Iris pigment epithelial cell (primary cell): Measurements from ENCODE around the gene TSPAN4.

Source experiments
- DNase-seq: peaks from one replicate; pipeline ENCODE4 v3.0.0-alpha.2; 2011; ENCODE audit warnings: low read depth

TSPAN4 gene

DNA sequence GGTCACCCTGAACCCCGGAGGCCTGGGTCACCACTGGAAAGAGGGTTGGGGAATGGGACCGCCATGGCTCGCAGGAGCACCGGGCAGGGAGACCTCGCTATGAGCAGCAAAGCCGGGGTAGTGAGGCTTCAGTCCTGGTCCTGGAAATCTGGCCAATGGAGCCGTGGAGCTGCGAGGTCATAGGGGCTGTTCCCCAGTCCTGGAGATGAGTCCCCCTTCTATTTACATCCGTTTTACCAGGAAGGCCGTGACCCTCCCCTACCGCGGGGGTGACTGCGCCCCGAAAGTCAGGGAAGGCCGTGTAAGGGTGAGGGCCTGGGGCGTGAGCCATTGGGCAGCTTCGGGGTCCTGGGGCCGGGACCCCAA is 38.1 kb upstream of the TSPAN4 start:
- no peak for DNase-seq

DNA sequence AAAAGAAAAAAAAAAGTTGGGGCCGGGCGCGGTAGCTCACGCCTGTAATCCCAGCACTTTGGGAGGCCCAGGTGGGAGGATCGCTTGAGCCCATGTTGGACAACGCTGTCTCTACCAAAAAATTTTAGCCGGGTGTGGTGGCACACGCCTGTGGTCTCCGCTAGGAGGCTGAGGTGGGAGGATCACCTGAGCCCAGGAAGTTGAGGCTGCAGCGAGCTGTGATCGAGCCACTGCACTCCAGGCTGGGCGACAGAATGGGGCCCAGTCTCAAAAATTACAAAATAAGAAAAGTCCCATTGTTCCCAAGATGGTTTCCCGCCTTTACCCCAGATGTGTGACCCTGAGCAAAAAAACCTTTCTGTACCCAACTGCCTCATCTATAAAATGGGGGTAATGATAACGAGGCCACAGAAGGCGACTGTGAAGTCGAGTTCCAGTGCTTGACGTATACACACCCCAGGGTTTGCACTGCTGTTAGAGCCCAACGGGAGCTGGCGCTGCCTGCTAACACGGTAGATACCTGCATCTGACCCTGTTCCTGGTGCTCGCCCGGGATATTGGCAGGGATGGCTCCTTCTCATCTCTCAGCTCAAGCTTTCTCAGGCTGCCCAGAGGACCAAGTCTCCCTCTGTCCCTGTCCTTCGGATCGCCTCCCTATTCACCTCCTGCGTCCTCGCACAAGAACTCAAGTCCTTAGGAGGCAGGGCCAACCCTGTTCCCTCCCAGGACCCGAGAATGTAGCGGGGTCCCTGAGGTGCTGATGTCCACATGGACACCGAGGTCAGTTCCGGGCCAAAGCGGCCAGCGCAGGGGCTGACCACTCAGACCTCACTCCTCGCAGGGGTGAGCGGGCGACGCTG is 34.0 kb upstream of the TSPAN4 start:
- no peak for DNase-seq

DNA sequence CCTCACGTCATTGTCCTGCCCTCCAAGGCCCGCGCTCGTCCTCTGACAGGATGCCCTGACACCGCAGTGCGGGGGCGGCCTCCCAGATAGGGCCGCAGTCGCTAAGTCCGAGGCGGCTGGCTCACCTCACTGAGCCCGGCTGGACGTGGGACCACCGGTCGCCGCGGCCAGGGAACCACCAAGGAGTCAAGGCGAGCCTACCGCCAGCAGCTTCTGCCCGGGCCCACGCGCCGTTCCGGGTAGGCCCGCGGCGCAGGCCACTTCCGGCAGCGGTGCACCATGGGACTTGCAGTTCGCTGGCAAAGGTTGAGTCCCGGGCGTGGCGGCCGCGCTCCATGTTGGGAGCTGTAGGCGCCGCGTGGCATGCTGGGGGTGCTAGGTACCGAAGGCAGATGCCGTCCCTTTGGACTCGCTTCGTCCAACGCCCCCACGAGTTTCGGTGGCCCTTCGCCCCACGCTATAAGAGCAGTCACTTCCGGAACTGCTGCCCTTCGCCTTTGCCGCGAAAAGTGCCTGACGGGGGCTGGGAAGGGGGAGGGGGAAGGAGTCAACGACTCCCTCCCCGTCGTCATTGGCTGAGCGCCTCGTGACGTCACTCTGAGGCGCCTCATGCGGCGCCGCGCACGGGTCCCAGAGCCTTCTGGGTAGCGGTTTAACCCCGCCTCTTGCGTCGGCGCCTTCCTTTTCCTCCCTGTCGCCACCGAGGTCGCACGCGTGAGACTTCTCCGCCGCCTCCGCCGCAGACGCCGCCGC is 33.2 kb upstream of the TSPAN4 start, which contains the start of gene RPLP2:
RPLP2 (plus strand) TSS at position 681 of the 753 bp plus-strand sequence. CDS start 268 bp downstream, outside the sequence.
- peak; percentile 97 for DNase-seq

DNA sequence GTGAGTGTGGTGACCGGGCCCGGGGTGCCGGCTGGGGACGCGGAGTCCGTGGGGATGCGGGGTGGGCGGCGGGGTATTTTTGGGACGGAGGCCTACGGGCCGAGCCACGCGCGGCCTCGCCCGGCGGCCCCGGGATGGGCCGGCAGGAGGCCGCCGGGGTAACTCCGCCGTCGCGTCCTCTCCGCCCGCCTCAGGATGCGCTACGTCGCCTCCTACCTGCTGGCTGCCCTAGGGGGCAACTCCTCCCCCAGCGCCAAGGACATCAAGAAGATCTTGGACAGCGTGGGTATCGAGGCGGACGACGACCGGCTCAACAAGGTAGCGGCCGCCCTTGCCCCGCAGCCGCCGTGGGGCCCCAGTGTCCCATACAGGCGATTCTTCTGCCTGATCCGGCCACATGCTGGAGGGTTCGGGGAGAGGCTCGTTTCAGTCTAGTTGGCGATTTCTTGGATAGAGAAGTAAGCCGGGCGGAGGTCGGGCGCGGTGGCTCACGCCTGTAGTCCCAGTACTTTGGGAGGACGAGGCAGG is 32.5 kb upstream of the TSPAN4 start:
- DNase-seq, result no peak

DNA sequence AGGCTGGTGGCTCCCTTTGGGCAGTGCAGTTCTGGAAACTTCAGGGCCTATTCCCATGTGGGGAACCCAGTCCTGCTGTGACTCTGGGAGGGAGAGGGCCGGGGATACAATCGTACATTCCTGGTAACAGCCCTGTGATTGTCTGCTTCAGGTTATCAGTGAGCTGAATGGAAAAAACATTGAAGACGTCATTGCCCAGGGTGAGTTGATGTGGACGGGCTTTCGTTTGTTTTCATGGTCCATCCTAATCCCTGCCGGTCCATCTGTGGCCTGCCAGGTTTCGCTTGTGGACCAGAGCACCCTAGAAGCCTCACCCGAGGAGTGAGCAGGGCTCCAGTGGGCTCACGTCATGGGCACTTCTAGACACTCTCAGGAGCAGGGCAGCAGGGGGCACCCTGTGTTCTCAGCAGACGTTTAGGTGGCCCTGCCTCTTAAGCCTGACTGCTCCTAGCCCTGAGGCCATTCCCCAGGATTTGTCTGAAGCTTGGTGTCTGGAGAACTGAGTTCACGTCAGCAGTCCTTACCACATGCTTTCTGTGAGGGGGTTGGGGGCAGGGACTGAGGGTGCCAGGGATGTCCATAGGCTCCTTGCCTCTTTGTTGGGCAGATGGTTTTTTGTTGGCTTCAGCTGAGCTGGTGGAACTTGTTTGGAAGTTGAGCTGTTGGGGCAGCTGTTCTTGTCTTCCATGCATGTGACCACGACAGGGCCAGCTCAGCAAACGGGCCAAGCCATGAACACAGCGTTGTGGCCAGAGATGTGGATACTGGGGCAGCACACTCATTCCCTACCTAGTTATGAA is 31.0 kb upstream of the TSPAN4 start:
- DNase-seq, result no peak

DNA sequence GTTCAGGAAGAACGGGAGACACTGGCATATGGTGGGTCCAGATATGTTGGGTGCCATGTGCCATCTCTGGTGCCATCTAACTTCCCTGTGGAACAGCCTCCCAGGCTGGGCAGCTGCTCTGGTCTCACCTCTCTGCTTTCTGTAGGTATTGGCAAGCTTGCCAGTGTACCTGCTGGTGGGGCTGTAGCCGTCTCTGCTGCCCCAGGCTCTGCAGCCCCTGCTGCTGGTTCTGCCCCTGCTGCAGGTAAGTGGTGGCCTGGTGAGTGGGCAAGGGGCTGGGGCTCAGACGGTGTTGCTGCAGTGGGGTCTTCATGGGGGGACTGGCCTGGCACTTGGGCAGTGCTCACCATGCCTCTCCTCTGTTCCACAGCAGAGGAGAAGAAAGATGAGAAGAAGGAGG is 30.3 kb upstream of the TSPAN4 start:
- DNase-seq, result no peak

DNA sequence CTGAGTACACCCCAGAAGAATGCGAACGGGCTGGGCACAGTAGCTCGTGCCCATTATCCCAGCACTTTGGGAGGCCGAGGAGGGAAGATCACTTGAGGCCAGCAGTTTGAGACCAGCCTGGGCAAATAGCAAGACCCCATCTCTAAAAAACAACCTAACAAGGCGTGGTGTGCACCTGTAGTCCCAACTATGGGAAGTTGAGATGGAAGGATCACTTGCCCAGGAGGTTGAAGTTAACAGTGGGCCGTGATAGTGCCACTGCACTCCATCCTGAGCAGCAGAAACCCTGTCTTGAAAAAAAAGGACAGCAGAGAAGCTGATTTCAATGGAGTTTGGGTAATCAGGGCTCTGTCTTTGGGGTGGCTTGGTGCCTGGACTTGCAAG is 29.6 kb upstream of the TSPAN4 start:
- no peak for DNase-seq

DNA sequence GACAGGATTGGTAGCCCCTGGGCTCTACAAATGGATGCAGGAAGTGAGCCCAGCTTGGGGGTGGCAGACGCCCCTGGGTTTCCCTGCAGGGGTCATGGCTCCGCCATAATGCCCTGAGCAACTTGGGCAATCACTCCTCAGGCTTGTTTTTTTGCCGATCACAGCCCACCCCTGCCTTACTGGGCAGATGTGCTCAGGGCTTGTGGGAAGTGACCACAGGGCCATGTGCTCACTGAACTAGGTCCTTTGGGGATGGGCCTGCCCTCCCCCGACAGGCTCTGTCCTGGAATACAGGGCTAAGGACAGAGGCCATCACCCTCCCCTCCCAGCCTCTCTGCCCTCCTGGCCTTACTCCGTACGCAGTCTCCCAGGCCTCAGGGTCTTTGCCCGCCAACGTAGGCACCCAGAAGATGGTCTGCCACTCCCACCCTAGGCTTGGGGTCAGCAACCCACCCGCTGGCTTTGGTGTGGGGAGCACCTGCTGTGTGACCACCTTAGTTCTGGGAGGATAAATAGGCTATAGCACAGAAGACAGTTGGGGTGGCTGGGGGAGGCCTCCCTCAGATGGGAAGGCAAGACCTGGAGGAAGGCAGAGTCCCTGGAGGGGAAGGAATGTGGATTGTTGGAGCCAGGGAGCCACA is 29.1 kb upstream of the TSPAN4 start:
- no peak for DNase-seq

DNA sequence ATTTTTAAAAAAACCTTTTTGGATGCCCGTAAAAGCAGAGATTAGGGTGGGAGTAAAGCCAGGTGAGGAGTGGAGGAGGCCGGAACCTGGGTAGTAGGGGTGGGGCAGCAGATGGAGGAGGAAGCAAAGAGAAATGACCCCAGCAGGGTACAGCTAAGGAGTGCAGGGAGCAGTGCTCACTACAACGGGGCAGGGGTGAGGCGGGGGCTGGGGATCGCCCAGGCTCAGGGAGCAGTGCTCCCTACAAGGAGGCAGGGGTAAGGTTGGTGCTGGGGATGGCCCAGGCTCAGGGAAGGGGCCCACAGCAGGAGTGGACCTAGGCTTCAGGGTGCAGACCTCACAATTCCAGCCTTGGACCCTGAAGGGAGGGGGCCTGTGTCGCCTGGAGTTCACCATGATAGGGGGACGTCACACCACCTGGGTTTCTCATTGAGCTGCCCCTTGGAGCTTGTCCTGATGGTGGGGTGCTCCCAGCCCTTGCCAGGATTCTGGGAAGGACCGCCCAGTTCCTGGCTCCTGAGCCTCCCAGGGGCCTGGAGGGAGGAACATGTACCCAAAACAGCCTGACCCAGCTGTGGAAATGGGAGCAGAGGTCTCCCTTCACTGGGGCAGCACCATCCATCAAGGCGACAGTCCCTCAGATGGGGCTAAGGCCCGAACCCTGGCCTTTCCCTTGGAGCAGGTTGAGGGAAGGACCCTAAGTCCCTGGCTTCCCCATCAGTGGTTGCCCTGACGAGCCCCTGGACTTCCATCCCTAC is 26.8 kb upstream of the TSPAN4 start:
- no peak for DNase-seq

DNA sequence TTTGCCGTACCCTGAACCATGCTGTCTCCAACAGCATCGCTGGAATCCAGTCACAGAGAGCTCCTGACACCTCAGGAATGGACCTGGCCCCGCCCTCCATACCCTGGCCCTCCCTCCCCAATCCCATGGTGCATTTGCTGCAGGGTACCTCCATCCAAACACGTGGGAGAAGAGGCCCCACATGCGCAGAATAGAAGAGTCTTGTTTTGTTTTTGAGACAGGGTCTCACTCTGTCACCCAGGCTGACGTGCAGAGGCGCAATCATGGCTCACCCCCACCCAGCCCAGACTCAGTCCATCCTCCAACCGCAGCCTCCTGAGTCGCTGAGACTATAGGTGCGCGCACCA is 26.2 kb upstream of the TSPAN4 start:
- no peak for DNase-seq

DNA sequence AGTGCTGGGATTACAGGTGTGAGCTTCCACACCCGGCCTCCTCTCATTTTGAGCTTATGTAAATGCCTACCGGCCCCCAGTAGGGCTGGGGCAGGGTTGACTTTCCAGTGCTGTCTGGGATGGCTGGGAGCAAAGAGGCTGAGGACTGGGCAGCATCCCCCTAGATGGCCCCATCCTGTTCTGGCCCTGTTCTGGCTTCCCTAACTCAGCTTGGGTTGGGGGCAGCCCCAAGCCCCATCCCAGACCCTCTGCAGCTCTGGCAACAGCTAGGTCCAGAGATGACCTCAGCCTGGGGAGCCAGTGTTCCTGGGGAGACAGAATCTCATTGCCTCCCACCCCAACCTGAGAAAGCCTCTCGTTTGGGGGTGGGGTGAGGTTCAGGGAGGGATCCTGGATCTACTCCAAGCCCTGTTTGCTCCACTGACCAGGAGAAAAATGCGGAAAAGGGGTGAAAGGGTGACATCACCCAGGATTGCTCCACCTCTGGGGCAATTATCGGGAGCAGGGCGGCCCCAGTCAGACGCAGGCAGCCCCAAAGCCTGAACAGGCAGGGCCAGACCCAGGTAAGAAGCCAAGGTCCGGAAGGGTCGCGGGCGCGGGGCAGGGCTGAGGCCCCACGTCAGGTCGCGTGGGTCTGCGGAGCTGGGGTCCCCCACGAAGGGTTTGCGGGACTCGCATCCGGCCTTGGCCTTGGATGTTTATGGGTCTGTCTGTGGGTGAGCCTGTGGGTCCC is 24.1 kb upstream of the TSPAN4 start, which contains the start of gene PNPLA2:
PNPLA2 (plus strand) TSS at position 519 of the 733 bp plus-strand sequence. CDS start 805 bp downstream, outside the sequence.
- no peak for DNase-seq

DNA sequence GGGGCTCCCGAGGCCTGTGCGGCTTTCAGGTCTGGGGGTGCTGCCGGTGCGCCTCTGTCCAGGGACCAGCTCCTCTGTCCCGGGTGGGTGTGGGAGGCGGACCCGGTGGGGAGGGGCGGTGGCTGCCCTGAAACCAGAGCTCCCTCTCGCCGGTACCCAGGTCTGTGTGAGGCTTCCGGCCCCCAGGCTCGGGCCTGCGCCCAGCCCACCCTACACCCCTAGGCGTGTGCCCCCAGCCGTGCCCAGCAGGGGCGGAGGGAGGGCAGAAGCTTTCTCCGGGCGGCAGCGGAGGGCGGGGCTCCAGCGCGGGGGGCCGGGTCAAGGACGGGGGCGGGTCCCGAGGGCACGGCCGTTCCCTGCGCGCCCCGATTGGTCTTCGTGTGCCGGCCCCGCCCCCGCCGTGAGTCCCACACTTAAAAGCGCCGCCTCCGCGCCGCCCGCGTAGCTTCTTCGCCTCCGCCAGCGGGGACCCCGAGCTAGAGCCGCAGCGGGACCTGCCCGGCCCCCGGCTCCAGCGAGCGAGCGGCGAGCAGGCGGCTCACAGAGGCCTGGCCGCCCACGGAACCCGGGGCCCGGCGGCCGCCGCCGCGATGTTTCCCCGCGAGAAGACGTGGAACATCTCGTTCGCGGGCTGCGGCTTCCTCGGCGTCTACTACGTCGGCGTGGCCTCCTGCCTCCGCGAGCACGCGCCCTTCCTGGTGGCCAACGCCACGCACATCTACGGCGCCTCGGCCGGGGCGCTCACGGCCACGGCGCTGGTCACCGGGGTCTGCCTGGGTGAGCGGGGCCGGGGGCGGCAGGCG is 23.3 kb upstream of the TSPAN4 start:
- DNase-seq, result peak; percentile 81

DNA sequence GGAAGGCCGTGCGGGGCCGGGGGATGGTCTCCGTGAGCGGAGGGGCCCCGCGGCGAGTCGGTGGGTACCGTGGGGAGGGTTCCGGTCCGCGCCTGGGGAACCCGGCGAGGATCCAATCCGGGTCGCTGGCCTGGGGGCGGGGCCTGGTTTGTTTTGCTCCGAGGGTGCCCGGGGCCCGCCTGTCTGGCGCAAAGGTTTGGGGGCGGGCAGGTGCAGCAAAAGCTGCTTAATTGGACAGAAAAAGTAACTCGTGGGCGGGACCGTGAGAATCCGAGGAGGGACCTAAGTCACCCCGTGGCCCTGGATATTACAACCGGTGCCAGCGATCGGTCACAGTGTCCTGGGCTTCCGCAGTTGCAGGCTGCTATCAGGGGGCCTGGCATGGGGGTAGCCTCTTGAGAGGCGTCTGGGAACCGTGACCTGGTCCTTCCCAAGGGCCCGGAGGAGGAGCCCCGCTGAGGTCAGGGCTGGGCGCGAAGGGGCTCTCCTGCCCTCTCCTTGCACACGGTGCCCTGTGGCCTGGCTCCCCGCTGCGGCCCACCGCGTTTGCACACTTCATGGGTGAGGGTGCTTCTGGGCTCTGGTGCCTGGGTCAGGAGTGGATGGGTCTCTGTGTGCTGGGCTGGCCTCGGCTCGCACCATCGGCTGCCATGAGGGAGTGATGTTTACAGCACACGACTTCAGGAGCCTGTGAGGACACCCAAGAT is 22.6 kb upstream of the TSPAN4 start:
- DNase-seq, result peak; percentile 65

DNA sequence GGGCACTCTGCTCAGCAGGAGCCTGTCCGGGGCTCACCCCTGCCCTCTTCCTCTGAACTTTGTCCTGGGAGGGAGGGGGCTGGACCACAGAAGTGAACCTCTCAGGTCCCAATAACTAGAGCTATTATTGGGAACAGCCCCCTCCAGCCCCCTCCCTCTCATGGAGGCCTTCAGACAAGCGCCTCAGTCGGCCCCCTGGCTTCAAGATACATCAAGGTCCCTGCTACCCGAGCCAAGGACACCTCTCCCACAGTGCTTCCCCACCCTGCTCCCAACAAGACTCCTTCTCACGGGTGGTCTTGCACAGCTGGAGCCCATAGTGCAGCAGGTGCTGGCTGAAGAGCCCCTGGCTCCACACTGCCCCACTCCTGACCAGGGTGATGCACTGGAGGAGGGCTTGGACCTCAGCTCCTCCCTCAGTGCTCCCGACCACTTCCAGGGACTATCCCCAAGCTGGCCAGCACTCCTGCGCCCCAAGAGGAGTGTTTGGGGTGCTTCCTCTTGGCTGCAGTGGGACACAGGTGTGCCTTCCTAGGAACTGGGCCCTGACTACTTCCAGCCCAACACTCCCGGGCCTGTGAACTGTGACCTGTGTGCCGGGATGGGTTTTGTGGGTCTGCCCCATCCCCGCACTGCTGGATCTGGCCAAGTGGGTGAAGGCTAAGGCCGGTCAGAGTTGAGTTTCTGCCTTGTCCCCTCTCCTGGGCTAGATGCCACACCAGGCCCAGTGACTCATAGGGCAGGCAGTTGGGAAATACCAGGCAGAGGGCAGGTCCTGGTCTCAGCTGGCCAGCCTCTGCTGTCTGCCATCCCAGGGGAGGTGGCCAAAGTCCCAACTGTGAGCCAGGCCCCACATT is 21.8 kb upstream of the TSPAN4 start:
- no peak for DNase-seq

DNA sequence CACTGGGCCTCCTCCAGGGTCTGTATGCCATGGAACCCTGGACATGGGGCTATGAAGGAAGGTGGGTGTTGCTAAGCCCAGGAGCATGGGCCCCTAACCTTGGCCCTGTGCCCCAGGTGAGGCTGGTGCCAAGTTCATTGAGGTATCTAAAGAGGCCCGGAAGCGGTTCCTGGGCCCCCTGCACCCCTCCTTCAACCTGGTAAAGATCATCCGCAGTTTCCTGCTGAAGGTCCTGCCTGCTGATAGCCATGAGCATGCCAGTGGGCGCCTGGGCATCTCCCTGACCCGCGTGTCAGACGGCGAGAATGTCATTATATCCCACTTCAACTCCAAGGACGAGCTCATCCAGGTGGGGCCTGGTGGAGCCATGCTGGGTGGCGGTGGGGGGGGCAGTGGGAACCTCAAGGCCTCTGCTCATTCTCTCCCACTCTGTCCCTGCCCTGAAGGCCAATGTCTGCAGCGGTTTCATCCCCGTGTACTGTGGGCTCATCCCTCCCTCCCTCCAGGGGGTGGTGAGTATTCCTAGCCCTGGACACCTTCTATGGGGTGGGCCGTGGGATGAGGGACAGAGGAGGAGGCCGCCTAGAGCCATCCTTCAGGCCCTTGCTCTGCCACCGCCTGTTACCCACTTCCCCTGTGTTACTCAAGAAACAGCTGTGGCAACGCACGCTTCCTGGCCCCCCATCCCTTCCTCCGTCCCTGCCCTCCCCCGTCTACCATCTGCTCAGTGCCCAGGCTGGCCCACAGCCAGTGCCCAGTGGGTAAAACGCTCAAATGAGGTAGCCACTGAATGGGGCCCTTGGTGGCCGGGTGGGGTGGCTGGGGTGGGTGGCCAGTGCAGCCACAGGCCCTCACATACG is 20.9 kb upstream of the TSPAN4 start:
- DNase-seq, result no peak

DNA sequence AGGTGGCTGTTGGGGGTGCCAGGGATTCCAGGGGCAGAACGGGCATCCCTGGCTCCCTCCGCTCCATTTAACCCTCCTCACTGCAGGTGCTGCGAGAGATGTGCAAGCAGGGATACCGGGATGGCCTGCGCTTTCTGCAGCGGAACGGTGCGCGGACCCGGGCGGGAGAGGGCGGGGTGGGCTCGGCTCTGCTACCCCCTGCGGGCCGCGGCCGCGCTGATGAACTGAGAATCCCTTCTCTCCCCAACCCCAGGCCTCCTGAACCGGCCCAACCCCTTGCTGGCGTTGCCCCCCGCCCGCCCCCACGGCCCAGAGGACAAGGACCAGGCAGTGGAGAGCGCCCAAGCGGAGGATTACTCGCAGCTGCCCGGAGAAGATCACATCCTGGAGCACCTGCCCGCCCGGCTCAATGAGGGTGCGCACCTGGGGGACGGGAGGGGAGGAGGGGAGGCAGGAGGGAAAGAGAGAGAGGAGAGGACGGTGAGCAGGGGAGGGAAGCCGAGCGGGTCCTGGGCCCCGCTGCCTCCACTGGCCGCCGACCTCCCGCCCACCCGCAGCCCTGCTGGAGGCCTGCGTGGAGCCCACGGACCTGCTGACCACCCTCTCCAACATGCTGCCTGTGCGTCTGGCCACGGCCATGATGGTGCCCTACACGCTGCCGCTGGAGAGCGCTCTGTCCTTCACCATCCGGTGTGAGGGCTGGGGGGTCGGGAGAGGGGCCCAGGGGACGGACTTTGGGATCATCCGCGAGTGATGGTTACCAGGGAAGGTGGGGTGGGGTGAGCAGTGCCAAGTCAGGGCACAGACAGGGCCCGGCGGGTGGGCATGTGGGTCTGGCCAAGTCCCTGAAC is 19.0 kb upstream of the TSPAN4 start:
- DNase-seq, result no peak
